ENCODE results near the gene NOL9.

DNA sequence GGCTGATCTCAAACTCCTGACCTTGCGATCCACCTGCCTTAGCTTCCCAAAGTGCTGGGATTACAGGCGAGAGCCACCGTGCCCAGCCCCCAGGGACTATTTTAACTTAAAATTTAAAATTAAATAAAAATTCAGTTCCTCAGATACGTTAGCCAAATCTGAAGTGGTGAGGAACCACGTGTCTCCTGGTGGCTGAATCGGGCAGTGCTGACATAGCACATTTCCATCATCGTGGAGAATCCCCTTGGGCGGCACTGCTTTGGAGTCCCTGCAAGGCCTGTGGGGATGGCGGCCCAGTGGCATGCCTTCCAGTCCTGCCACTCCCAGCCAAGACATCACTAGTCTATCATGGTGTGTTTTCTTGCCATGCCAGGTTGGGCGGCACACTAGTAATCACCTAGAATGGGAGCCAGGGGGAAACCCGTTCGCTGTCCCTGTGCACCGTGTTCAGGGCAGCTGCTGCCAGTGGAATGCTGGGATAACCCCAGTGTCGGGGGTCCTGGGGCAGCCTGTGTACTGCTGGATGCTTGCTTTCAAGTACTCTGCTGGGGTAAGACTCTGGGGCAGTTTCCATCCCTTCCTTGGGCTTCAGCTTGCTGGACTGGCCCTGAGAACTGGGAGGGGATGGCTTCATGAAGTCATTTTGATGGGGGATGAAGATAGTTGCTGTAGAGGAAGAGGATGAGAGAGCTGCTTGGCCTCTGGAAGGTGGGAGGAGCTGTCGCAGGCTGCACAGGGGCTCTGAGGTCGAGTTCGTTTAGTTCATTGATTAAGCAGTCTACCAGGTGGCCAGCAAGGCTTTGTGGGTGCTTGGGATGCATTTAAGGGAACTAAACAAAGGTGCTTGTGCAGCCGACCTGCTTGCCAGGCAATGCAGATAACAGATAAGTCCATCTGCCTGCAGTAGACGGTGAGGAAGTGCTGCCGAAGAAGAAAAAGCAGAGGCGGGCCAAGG is 30.1 kb upstream of the NOL9 start:
- TF ChIP-seq, protein P1, sequence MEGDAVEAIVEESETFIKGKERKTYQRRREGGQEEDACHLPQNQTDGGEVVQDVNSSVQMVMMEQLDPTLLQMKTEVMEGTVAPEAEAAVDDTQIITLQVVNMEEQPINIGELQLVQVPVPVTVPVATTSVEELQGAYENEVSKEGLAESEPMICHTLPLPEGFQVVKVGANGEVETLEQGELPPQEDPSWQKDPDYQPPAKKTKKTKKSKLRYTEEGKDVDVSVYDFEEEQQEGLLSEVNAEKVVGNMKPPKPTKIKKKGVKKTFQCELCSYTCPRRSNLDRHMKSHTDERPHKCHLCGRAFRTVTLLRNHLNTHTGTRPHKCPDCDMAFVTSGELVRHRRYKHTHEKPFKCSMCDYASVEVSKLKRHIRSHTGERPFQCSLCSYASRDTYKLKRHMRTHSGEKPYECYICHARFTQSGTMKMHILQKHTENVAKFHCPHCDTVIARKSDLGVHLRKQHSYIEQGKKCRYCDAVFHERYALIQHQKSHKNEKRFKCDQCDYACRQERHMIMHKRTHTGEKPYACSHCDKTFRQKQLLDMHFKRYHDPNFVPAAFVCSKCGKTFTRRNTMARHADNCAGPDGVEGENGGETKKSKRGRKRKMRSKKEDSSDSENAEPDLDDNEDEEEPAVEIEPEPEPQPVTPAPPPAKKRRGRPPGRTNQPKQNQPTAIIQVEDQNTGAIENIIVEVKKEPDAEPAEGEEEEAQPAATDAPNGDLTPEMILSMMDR (IDR thresholded peaks at IDR 0.05) = no peak
- TF ChIP-seq POLR2A (IDR thresholded peaks at IDR 0.05) = no peak
